H9 (cell line): Measurements from ENCODE around the gene MAST2. TPM values are rescaled to one million over a fixed set of nuclear protein-coding genes. Genes with fewer than 3 reads are reported as not detected.

Experiments
- DNase-seq: peaks from one replicate; pipeline ENCODE4 v3.0.0-alpha.2; 2017
- H2AFZ ChIP-seq: one replicate; pipeline ENCODE4 v1.6.1; 2013; ENCODE audit warnings: mild to moderate bottlenecking, low read length, control low read depth, moderate library complexity
- H2AK5ac ChIP-seq: 2 replicates; pipeline ENCODE4 v1.6.1; 2013; ENCODE audit warnings: low read length, control low read depth, mixed read lengths; ENCODE audit not compliant: insufficient read length
- H2BK120ac ChIP-seq: one replicate; pipeline ENCODE4 v1.6.1; 2013; ENCODE audit warnings: low read depth, mild to moderate bottlenecking, low read length, control low read depth, inconsistent platforms; ENCODE audit not compliant: poor library complexity, severe bottlenecking
- H2BK12ac ChIP-seq: 2 replicates; pipeline ENCODE4 v1.6.1; 2013; ENCODE audit warnings: low read length, control low read depth, mixed read lengths, low read depth; ENCODE audit not compliant: insufficient read length
- H2BK15ac ChIP-seq: 2 replicates; pipeline ENCODE4 v1.6.1; 2013; ENCODE audit warnings: low read depth, low read length, control low read depth
- H2BK20ac ChIP-seq: one replicate; pipeline ENCODE4 v1.6.1; 2013; ENCODE audit warnings: low read depth, mild to moderate bottlenecking, low read length, control low read depth, inconsistent platforms; ENCODE audit not compliant: poor library complexity, severe bottlenecking
- H2BK5ac ChIP-seq: 2 replicates; pipeline ENCODE4 v1.6.1; 2013; ENCODE audit warnings: low read length, control low read depth, mixed read lengths; ENCODE audit not compliant: insufficient read length
- H3K14ac ChIP-seq: 2 replicates; pipeline ENCODE4 v1.6.1; 2013; ENCODE audit warnings: low read length, control low read depth; ENCODE audit not compliant: insufficient read depth
- H3K18ac ChIP-seq: 2 replicates; pipeline ENCODE4 v1.6.1; 2013; ENCODE audit warnings: low read depth, mild to moderate bottlenecking, mixed read lengths, low read length, control low read depth; ENCODE audit not compliant: insufficient read length
- H3K23ac ChIP-seq: 2 replicates; pipeline ENCODE4 v1.6.1; 2013; ENCODE audit warnings: low read length, control low read depth, mixed read lengths, low read depth; ENCODE audit not compliant: insufficient read length
- H3K23me2 ChIP-seq: 2 replicates; pipeline ENCODE4 v1.6.1; 2013; ENCODE audit warnings: low read depth, mild to moderate bottlenecking, mixed read lengths, low read length, control low read depth; ENCODE audit not compliant: insufficient read length, poor library complexity, severe bottlenecking
- H3K27ac ChIP-seq: 2 replicates; pipeline ENCODE4 v1.5.1; 2013; ENCODE audit warnings: low read length, control low read depth, mixed read lengths, low read depth; ENCODE audit not compliant: insufficient read length
- H3K27me3 ChIP-seq: 2 replicates; pipeline ENCODE4 v1.6.1; 2013; ENCODE audit warnings: low read length, control low read depth, inconsistent platforms; ENCODE audit not compliant: insufficient read depth
- H3K4ac ChIP-seq: 2 replicates; pipeline ENCODE4 v1.6.1; 2013; ENCODE audit warnings: low read depth, mild to moderate bottlenecking, control low read depth, inconsistent platforms, low read length, moderate library complexity
- H3K4me1 ChIP-seq: 2 replicates; pipeline ENCODE4 v1.6.1; 2013; ENCODE audit warnings: low read length, control low read depth, inconsistent platforms; ENCODE audit not compliant: insufficient read depth
- H3K4me2 ChIP-seq: 2 replicates; pipeline ENCODE4 v1.6.1; 2013; ENCODE audit warnings: low read length, control low read depth, mixed read lengths; ENCODE audit not compliant: insufficient read length, insufficient read depth
- H3K56ac ChIP-seq: 2 replicates; pipeline ENCODE4 v1.6.1; 2013; ENCODE audit warnings: low read depth, mild to moderate bottlenecking, mixed read lengths, low read length, control low read depth; ENCODE audit not compliant: insufficient read length
- H3K79me1 ChIP-seq: 2 replicates; pipeline ENCODE4 v1.6.1; 2013; ENCODE audit warnings: low read depth, mild to moderate bottlenecking, moderate library complexity, low read length, control low read depth, inconsistent platforms; ENCODE audit not compliant: insufficient read depth, poor library complexity, severe bottlenecking
- H3K79me2 ChIP-seq: 2 replicates; pipeline ENCODE4 v1.6.1; 2013; ENCODE audit warnings: low read length, control low read depth, inconsistent platforms; ENCODE audit not compliant: insufficient read depth
- H3K9ac ChIP-seq: 2 replicates; pipeline ENCODE4 v1.6.1; 2013; ENCODE audit warnings: low read length, control low read depth, mixed read lengths; ENCODE audit not compliant: insufficient read length; ENCODE audit errors: extremely low read depth
- H3K9me3 ChIP-seq: one replicate; pipeline ENCODE4 v1.6.1; 2013; ENCODE audit warnings: low read depth, low read length, inconsistent platforms; ENCODE audit not compliant: control insufficient read depth
- H3T11ph ChIP-seq: one replicate; pipeline ENCODE4 v1.6.1; 2013; ENCODE audit warnings: mild to moderate bottlenecking, low read length, control low read depth, inconsistent platforms
- H4K20me1 ChIP-seq: one replicate; pipeline ENCODE4 v1.6.1; 2013; ENCODE audit not compliant: control insufficient read depth, insufficient read length, insufficient read depth
- H4K5ac ChIP-seq: 2 replicates; pipeline ENCODE4 v1.6.1; 2013; ENCODE audit warnings: low read depth, mild to moderate bottlenecking, mixed read lengths, low read length, control low read depth; ENCODE audit not compliant: insufficient read length
- H4K8ac ChIP-seq: replicated peaks from 2 replicates; pipeline ENCODE4 v1.6.1; 2013; ENCODE audit warnings: low read length, control low read depth, mixed read lengths, low read depth; ENCODE audit not compliant: insufficient read length
- H4K91ac ChIP-seq: 2 replicates; pipeline ENCODE4 v1.6.1; 2013; ENCODE audit warnings: low read depth, mild to moderate bottlenecking, moderate library complexity, mixed read lengths, low read length, control low read depth; ENCODE audit not compliant: insufficient read length
- H3K27ac Mint-ChIP-seq, 3 experiments: 2 replicates in 2 of 3; 3 replicates in 1 of 3; pipeline ENCODE4 v1.8.0; 2020 to 2021; ENCODE audit warnings: mixed read lengths in 3 of 3, mild to moderate bottlenecking in 1 of 3, moderate library complexity in 1 of 3
- H3K27me3 Mint-ChIP-seq: 2 replicates; pipeline ENCODE4 v1.8.0; 2021; ENCODE audit warnings: low read depth, mild to moderate bottlenecking, moderate library complexity, mixed read lengths
- H3K36me3 Mint-ChIP-seq, 3 experiments: 2 replicates in 2 of 3; 3 replicates in 1 of 3; pipeline ENCODE4 v1.8.0; 2020 to 2021; ENCODE audit warnings: low read depth in 3 of 3, mixed read lengths in 3 of 3; ENCODE audit not compliant: insufficient read depth in 1 of 3
- H3K4me1 Mint-ChIP-seq, 2 experiments: 2 replicates each; pipeline ENCODE4 v1.8.0; 2020; ENCODE audit warnings: mixed read lengths in 2 of 2
- H3K4me3 Mint-ChIP-seq, 2 experiments: 2 replicates in 1 of 2; 3 replicates in 1 of 2; pipeline ENCODE4 v1.8.0; 2020 to 2021; ENCODE audit warnings: mild to moderate bottlenecking in 2 of 2, mixed read lengths in 2 of 2, moderate library complexity in 1 of 2
- H3K9me3 Mint-ChIP-seq, 2 experiments: 2 replicates in 1 of 2; 3 replicates in 1 of 2; pipeline ENCODE4 v1.8.0; 2020; ENCODE audit warnings: mild to moderate bottlenecking in 2 of 2, mixed read lengths in 2 of 2, moderate library complexity in 1 of 2
- CTCF ChIP-seq: fragments of 200-600 bp; sonication (generic); conservative IDR thresholded peaks from 3 replicates; pipeline ENCODE4 v1.8.0; 2021; ENCODE audit warnings: antibody characterized with exemption, mild to moderate bottlenecking
- WGBS: extraction: QIAGEN DNeasy Blood & Tissue Kit; methylation state at CpG from one replicate; pipeline ENCODE4 v1.1.7; 2013; ENCODE audit warnings: missing lambda C conversion rate, low lambda C conversion rate, mixed read lengths; ENCODE audit not compliant: insufficient read length; ENCODE audit errors: extremely low coverage; 5-methylcytosine and 5-hydroxymethylcytosine counted together
- total RNA-seq: library from RNA; stranded (reverse); gene quantifications from 2 replicates; pipeline ENCODE4 v1.2.1, GENCODE V29; 2021

MAST2 gene
- total RNA-seq, 1 experiment from 2014 or later, result 28.8 TPM

GRCh38 chr1:46003315-46003714 lies 199.9 kb downstream of the MAST2 start:
- Histone ChIP-seq H2BK15ac (no peak overlapping the region), H2BK20ac (no peak overlapping the region), H3K79me1 (no peaks in the 10 kb centered on the region), H3K79me2 (no peaks in the 10 kb centered on the region), H4K20me1 (no peaks in the 10 kb centered on the region), H3K4me2 (no peak overlapping the region), H2BK5ac (no peak overlapping the region), H3K27me3 (no peaks in the 10 kb centered on the region), H3K23ac (no peak overlapping the region), H4K8ac (no peak overlapping the region), H4K5ac (no peak overlapping the region), H3K9me3 (no peaks in the 10 kb centered on the region), H3K14ac (no peak overlapping the region), H3K4me1 (no peaks in the 10 kb centered on the region), H3K18ac (no peak overlapping the region), H3K56ac (no peak overlapping the region), H2AK5ac (no peak overlapping the region), H2BK120ac (no peak overlapping the region), H3K9ac (no peak overlapping the region), H3K27ac (no peak overlapping the region), H3K23me2 (no peaks in the 10 kb centered on the region), H4K91ac (no peak overlapping the region), H3K4ac (no peak overlapping the region), H2BK12ac (no peak overlapping the region), H2AFZ (no peak overlapping the region), H3T11ph (no peak overlapping the region)
- H3K36me3 Mint-ChIP-seq, result peaks cover 10 to 33% (median 18%) of the 10 kb centered on the region in 3 experiments; a peak in 6 of 7 replicates
- peaks cover 9 to 12% of the 10 kb centered on the region in 2 experiments; a peak in 3 of 4 replicates for H3K4me1 Mint-ChIP-seq
- H3K27me3 Mint-ChIP-seq, result no peaks in the 10 kb centered on the region
- H3K9me3 Mint-ChIP-seq, result no peaks in the 10 kb centered on the region
- no peak for DNase-seq
- no peak for TF ChIP-seq CTCF
- no peak overlapping the region for H3K27ac Mint-ChIP-seq
- WGBS, result no CpG with 5 or more reads among the region's 5 CpGs
- H3K4me3 Mint-ChIP-seq, result no peak overlapping the region
